ENCODE measurements around the gene DOCK2. TPM values are rescaled to one million over a fixed set of nuclear protein-coding genes. Genes with fewer than 3 reads are reported as not detected.
"Not testable (repeated sequence)": the region's sequence is repeated elsewhere in the genome, so short reads cannot be mapped to it uniquely, and the experiment has no call there.

The DOCK2 gene
- total RNA-seq, 1 donor from 2014 or later: 217 TPM

GRCh38 chr5:169716287-169716686, 79.2 kb downstream of the DOCK2 start:
- Mint-ChIP-seq H3K4me1 (ENCODE audit: low read depth) (peaks cover 7% of the 10 kb centered on the region), H3K9me3 (no peaks in the 10 kb centered on the region), H3K4me3 (ENCODE audit: low read depth) (no peak overlapping the region), H3K27ac (peak overlapping the region; percentile 34), H3K36me3 (ENCODE audit: low read depth) (peaks cover 93% of the 10 kb centered on the region), H3K27me3 (ENCODE audit: low read depth) (no peaks in the 10 kb centered on the region)
- DNase-seq (ENCODE audit: low spot score): no peak
- intact Hi-C loops (cut with micrococcal nuclease): no loop called here

- DNase-seq (ENCODE audit: low spot score): no peak
- no peak overlapping the region for H3K27ac Mint-ChIP-seq
- H3K4me3 Mint-ChIP-seq (ENCODE audit: low read depth): no peak overlapping the region
- intact Hi-C loops (cut with micrococcal nuclease): no loop called here
- no peaks in the 10 kb centered on the region for H3K27me3 Mint-ChIP-seq (ENCODE audit: low read depth)
- H3K9me3 Mint-ChIP-seq: no peaks in the 10 kb centered on the region
- peaks cover 7% of the 10 kb centered on the region for H3K4me1 Mint-ChIP-seq (ENCODE audit: low read depth)
- H3K36me3 Mint-ChIP-seq (ENCODE audit: low read depth): peaks cover 95% of the 10 kb centered on the region
These were observed 80.2 kb downstream of the DOCK2 start for GRCh38 chr5:169717288-169717687.

GRCh38 chr5:169719360-169720314, 82.6 kb downstream of the DOCK2 start:
- Mint-ChIP-seq H3K9me3 (no peaks in the 10 kb centered on the region), H3K36me3 (ENCODE audit: low read depth) (peaks cover 94% of the 10 kb centered on the region), H3K27ac (no peak overlapping the region), H3K4me3 (ENCODE audit: low read depth) (no peak overlapping the region), H3K27me3 (ENCODE audit: low read depth) (no peaks in the 10 kb centered on the region), H3K4me1 (ENCODE audit: low read depth) (peaks cover 7% of the 10 kb centered on the region)
- intact Hi-C loops (cut with micrococcal nuclease): no loop called here
- no peak for DNase-seq (ENCODE audit: low spot score)

GRCh38 chr5:169721771-169722170, 84.7 kb downstream of the DOCK2 start:
- intact Hi-C loops (cut with micrococcal nuclease): no loop called here
- Mint-ChIP-seq H3K27ac (no peak overlapping the region), H3K36me3 (ENCODE audit: low read depth) (peaks cover 93% of the 10 kb centered on the region), H3K4me3 (ENCODE audit: low read depth) (no peak overlapping the region), H3K4me1 (ENCODE audit: low read depth) (peaks cover 5% of the 10 kb centered on the region), H3K27me3 (ENCODE audit: low read depth) (no peaks in the 10 kb centered on the region), H3K9me3 (no peaks in the 10 kb centered on the region)
- no peak for DNase-seq (ENCODE audit: low spot score)

- Mint-ChIP-seq H3K36me3 (ENCODE audit: low read depth) (peaks cover 92% of the 10 kb centered on the region), H3K9me3 (no peaks in the 10 kb centered on the region), H3K27me3 (ENCODE audit: low read depth) (no peaks in the 10 kb centered on the region), H3K27ac (peak overlapping the region; percentile 40), H3K4me3 (ENCODE audit: low read depth) (no peak overlapping the region), H3K4me1 (ENCODE audit: low read depth) (peaks cover 10% of the 10 kb centered on the region)
- intact Hi-C loops (cut with micrococcal nuclease): no loop called here
- DNase-seq (ENCODE audit: low spot score): no peak
These were observed 86.2 kb downstream of the DOCK2 start for GRCh38 chr5:169723103-169723831.

- intact Hi-C loops (cut with micrococcal nuclease): no loop called here
- Mint-ChIP-seq H3K9me3 (no peaks in the 10 kb centered on the region), H3K4me3 (ENCODE audit: low read depth) (no peak overlapping the region), H3K27me3 (ENCODE audit: low read depth) (no peaks in the 10 kb centered on the region), H3K4me1 (ENCODE audit: low read depth) (peaks cover 9% of the 10 kb centered on the region), H3K36me3 (ENCODE audit: low read depth) (peaks cover 91% of the 10 kb centered on the region), H3K27ac (peak overlapping the region; percentile 23)
- DNase-seq (ENCODE audit: low spot score): no peak
These were observed 87.4 kb downstream of the DOCK2 start for GRCh38 chr5:169724303-169725087.

GRCh38 chr5:169725665-169726064, 88.6 kb downstream of the DOCK2 start:
- H3K4me1 Mint-ChIP-seq (ENCODE audit: low read depth); H3K27me3 Mint-ChIP-seq (ENCODE audit: low read depth); H3K9me3 Mint-ChIP-seq; H3K4me3 Mint-ChIP-seq (ENCODE audit: low read depth); H3K27ac Mint-ChIP-seq; DNase-seq (ENCODE audit: low spot score); intact Hi-C loops (cut with micrococcal nuclease): not testable (repeated sequence)
- H3K36me3 Mint-ChIP-seq (ENCODE audit: low read depth): peaks cover 88% of the 10 kb centered on the region

- H3K36me3 Mint-ChIP-seq (ENCODE audit: low read depth): peaks cover 84% of the 10 kb centered on the region
- H3K27me3 Mint-ChIP-seq (ENCODE audit: low read depth): no peaks in the 10 kb centered on the region
- peaks cover 18% of the 10 kb centered on the region for H3K4me1 Mint-ChIP-seq (ENCODE audit: low read depth)
- no peak overlapping the region for H3K4me3 Mint-ChIP-seq (ENCODE audit: low read depth)
- DNase-seq (ENCODE audit: low spot score): no peak
- no peaks in the 10 kb centered on the region for H3K9me3 Mint-ChIP-seq
- intact Hi-C loops (cut with micrococcal nuclease): no loop called here
- no peak overlapping the region for H3K27ac Mint-ChIP-seq
These were observed 91.3 kb downstream of the DOCK2 start for GRCh38 chr5:169728418-169728817.

GRCh38 chr5:169731221-169731620, 94.1 kb downstream of the DOCK2 start:
- intact Hi-C loops (cut with micrococcal nuclease): no loop called here
- H3K27ac Mint-ChIP-seq: no peak overlapping the region
- no peaks in the 10 kb centered on the region for H3K9me3 Mint-ChIP-seq
- peaks cover 22% of the 10 kb centered on the region for H3K4me1 Mint-ChIP-seq (ENCODE audit: low read depth)
- peaks cover 83% of the 10 kb centered on the region for H3K36me3 Mint-ChIP-seq (ENCODE audit: low read depth)
- no peak for DNase-seq (ENCODE audit: low spot score)
- H3K27me3 Mint-ChIP-seq (ENCODE audit: low read depth): no peaks in the 10 kb centered on the region
- no peak overlapping the region for H3K4me3 Mint-ChIP-seq (ENCODE audit: low read depth)

- Mint-ChIP-seq H3K9me3 (no peaks in the 10 kb centered on the region), H3K36me3 (ENCODE audit: low read depth) (peaks cover 85% of the 10 kb centered on the region), H3K27ac (peak overlapping the region; percentile 38), H3K4me1 (ENCODE audit: low read depth) (peaks cover 25% of the 10 kb centered on the region), H3K27me3 (ENCODE audit: low read depth) (no peaks in the 10 kb centered on the region), H3K4me3 (ENCODE audit: low read depth) (no peak overlapping the region)
- intact Hi-C loops (cut with micrococcal nuclease): no loop called here
- DNase-seq (ENCODE audit: low spot score): no peak
These were observed 95.8 kb downstream of the DOCK2 start for GRCh38 chr5:169732841-169733240.

GRCh38 chr5:169735913-169736312, 98.8 kb downstream of the DOCK2 start:
- Mint-ChIP-seq H3K36me3 (ENCODE audit: low read depth) (peaks cover 80% of the 10 kb centered on the region), H3K27ac (no peak overlapping the region), H3K4me1 (ENCODE audit: low read depth) (peaks cover 21% of the 10 kb centered on the region), H3K9me3 (no peaks in the 10 kb centered on the region), H3K4me3 (ENCODE audit: low read depth) (no peak overlapping the region), H3K27me3 (ENCODE audit: low read depth) (no peaks in the 10 kb centered on the region)
- intact Hi-C loops (cut with micrococcal nuclease): no loop called here
- DNase-seq (ENCODE audit: low spot score): no peak

- Mint-ChIP-seq H3K9me3 (no peaks in the 10 kb centered on the region), H3K4me1 (ENCODE audit: low read depth) (peaks cover 21% of the 10 kb centered on the region), H3K27me3 (ENCODE audit: low read depth) (no peaks in the 10 kb centered on the region), H3K27ac (no peak overlapping the region), H3K36me3 (ENCODE audit: low read depth) (peaks cover 78% of the 10 kb centered on the region), H3K4me3 (ENCODE audit: low read depth) (no peak overlapping the region)
- DNase-seq (ENCODE audit: low spot score): no peak
- intact Hi-C loops (cut with micrococcal nuclease): no loop called here
These were observed 99.6 kb downstream of the DOCK2 start for GRCh38 chr5:169736653-169737052.

Data from activated T-helper 2 cell treated with anti-CD3 and anti-CD28 coated beads, Interferon-gamma antibody, Interleukin-2, Interleukin-4, amounts not matched to agents 10 μg/mL and 5 μg/mL and 100 μg/mL, durations not matched to agents 14 hours and 24 hours and 36 hours (primary cell).